Activated CD4-positive, alpha-beta T cell treated with anti-CD3 and anti-CD28 coated beads for 36 hours (primary cell): ENCODE measurements around the gene DCC. TPM values are rescaled to one million over a fixed set of nuclear protein-coding genes. Genes with fewer than 3 reads are reported as not detected.

Experiments
- ATAC-seq: fragments of 200-7000 bp; cut with Tn5 transposase; one replicate; pipeline ENCODE4 v1.10.0; 2021; ENCODE audit warnings: mild to moderate bottlenecking, moderate library complexity
- CTCF ChIA-PET: fragments of 350-600 bp; sonication (Branson Sonifier 250); formaldehyde crosslinking; loops from one replicate; lab custom pipeline; 2021; ENCODE audit warnings: antibody characterized with exemption; lab: Charles Lee
- POLR2A ChIA-PET: fragments of 350-600 bp; sonication (Branson Sonifier 250); formaldehyde crosslinking; loops from one replicate; lab custom pipeline; 2021; ENCODE audit warnings: antibody characterized with exemption, inconsistent platforms; lab: Charles Lee
- DNase-seq: peaks from one replicate; pipeline ENCODE4 v3.0.0-alpha.2; 2020
- H3K27ac Mint-ChIP-seq: one replicate; pipeline ENCODE4 v1.8.0; 2021; ENCODE audit warnings: mixed read lengths
- H3K27me3 Mint-ChIP-seq: one replicate; pipeline ENCODE4 v1.8.0; 2021; ENCODE audit warnings: mixed read lengths
- H3K36me3 Mint-ChIP-seq: one replicate; pipeline ENCODE4 v1.8.0; 2021; ENCODE audit warnings: low read depth, mixed read lengths
- H3K4me1 Mint-ChIP-seq: one replicate; pipeline ENCODE4 v1.8.0; 2021; ENCODE audit warnings: mixed read lengths
- H3K4me3 Mint-ChIP-seq: one replicate; pipeline ENCODE4 v1.8.0; 2021; ENCODE audit warnings: mild to moderate bottlenecking, moderate library complexity, mixed read lengths
- H3K9me3 Mint-ChIP-seq: one replicate; pipeline ENCODE4 v1.8.0; 2021; ENCODE audit warnings: low read depth, mixed read lengths
- intact Hi-C, 2 experiments: fragments of 100-400 bp; cut with DNase I in 1 of 2; cut with micrococcal nuclease in 1 of 2; formaldehyde crosslinking; loops; one replicate each; pipeline versions ENCODE4 v1.14.2 to v1.15.1; 2022 to 2024; cut with DNase I, micrococcal nuclease
- total RNA-seq, 2 experiments: library from RNA; stranded (reverse); gene quantifications; one replicate each; pipeline ENCODE4 v1.2.3, GENCODE V29; 2021

Gene DCC
- total RNA-seq, 2 experiments from 2014 or later = not detected

GRCh38 chr18:52657043-52657805 is 317.2 kb downstream of the DCC start:
- Mint-ChIP-seq H3K27me3 (no peaks in the 10 kb centered on the region), H3K36me3 (no peaks in the 10 kb centered on the region), H3K4me3 (no peak overlapping the region), H3K4me1 (no peaks in the 10 kb centered on the region), H3K9me3 (peaks cover 2% of the 10 kb centered on the region), H3K27ac (no peak overlapping the region)
- ATAC-seq = no peak
- intact Hi-C loops = no loop called here
- no peak for DNase-seq
- POLR2A ChIA-PET = no interaction called here
- CTCF ChIA-PET = no interaction called here

- Mint-ChIP-seq H3K36me3 (no peaks in the 10 kb centered on the region), H3K27ac (no peak overlapping the region), H3K27me3 (no peaks in the 10 kb centered on the region), H3K4me3 (no peak overlapping the region), H3K4me1 (no peaks in the 10 kb centered on the region), H3K9me3 (peaks cover 2% of the 10 kb centered on the region)
- intact Hi-C loops = no loop called here
- DNase-seq (no peak), ATAC-seq (no peak)
- ChIA-PET POLR2A (no interaction called here), CTCF (no interaction called here)
Observed at GRCh38 chr18:52667463-52668065, 327.6 kb downstream of the DCC start.

GRCh38 chr18:52670896-52671295 is 330.9 kb downstream of the DCC start:
- DNase-seq (no peak), ATAC-seq (no peak)
- intact Hi-C loops = no loop called here
- Mint-ChIP-seq H3K4me1 (no peaks in the 10 kb centered on the region), H3K36me3 (no peaks in the 10 kb centered on the region), H3K27ac (no peak overlapping the region), H3K27me3 (no peaks in the 10 kb centered on the region), H3K9me3 (no peaks in the 10 kb centered on the region), H3K4me3 (no peak overlapping the region)
- CTCF ChIA-PET = interaction anchor here (0.6 kb wide), 1 partner anchor 1050 kb away, joined by 3 read pairs; no protein-coding TSS in a partner anchor
- POLR2A ChIA-PET = no interaction called here

GRCh38 chr18:52678034-52678433 is 338.0 kb downstream of the DCC start:
- Mint-ChIP-seq H3K4me3 (no peak overlapping the region), H3K9me3 (no peaks in the 10 kb centered on the region), H3K4me1 (no peaks in the 10 kb centered on the region), H3K36me3 (no peaks in the 10 kb centered on the region), H3K27me3 (no peaks in the 10 kb centered on the region), H3K27ac (no peak overlapping the region)
- ATAC-seq = no peak
- no peak for DNase-seq
- ChIA-PET POLR2A (no interaction called here), CTCF (no interaction called here)
- intact Hi-C loops = no loop called here

GRCh38 chr18:52678551-52678950 is 338.6 kb downstream of the DCC start:
- Mint-ChIP-seq H3K4me1 (no peaks in the 10 kb centered on the region), H3K36me3 (no peaks in the 10 kb centered on the region), H3K4me3 (no peak overlapping the region), H3K27ac (no peak overlapping the region), H3K27me3 (no peaks in the 10 kb centered on the region), H3K9me3 (no peaks in the 10 kb centered on the region)
- ATAC-seq = no peak
- intact Hi-C loops = no loop called here
- POLR2A ChIA-PET = no interaction called here
- CTCF ChIA-PET = interaction anchor here (0.7 kb wide), 1 partner anchor 38 kb away, joined by 3 read pairs; no protein-coding TSS in a partner anchor
- no peak for DNase-seq

GRCh38 chr18:52679354-52679753 is 339.4 kb downstream of the DCC start:
- no peaks in the 10 kb centered on the region for H3K27me3 Mint-ChIP-seq
- ATAC-seq = no peak
- H3K9me3 Mint-ChIP-seq = no peaks in the 10 kb centered on the region
- H3K4me1 Mint-ChIP-seq = no peaks in the 10 kb centered on the region
- DNase-seq = no peak
- no peak overlapping the region for H3K27ac Mint-ChIP-seq
- CTCF ChIA-PET = interaction anchor here (0.7 kb wide), 1 partner anchor 37 kb away, joined by 3 read pairs; no protein-coding TSS in a partner anchor
- intact Hi-C loops = no loop called here
- POLR2A ChIA-PET = no interaction called here
- no peak overlapping the region for H3K4me3 Mint-ChIP-seq
- H3K36me3 Mint-ChIP-seq = no peaks in the 10 kb centered on the region

- Mint-ChIP-seq H3K4me1 (no peaks in the 10 kb centered on the region), H3K27ac (no peak overlapping the region), H3K4me3 (no peak overlapping the region), H3K9me3 (peaks cover 4% of the 10 kb centered on the region), H3K27me3 (no peaks in the 10 kb centered on the region), H3K36me3 (no peaks in the 10 kb centered on the region)
- intact Hi-C loops = no loop called here
- POLR2A ChIA-PET = no interaction called here
- DNase-seq (no peak), ATAC-seq (no peak)
- CTCF ChIA-PET = no interaction called here
Observed at GRCh38 chr18:52682260-52682659, 342.3 kb downstream of the DCC start.

GRCh38 chr18:52685316-52685715 is 345.3 kb downstream of the DCC start:
- intact Hi-C loops = no loop called here

GRCh38 chr18:52691841-52692240 is 351.8 kb downstream of the DCC start:
- ATAC-seq (no peak), DNase-seq (no peak)
- no peaks in the 10 kb centered on the region for H3K36me3 Mint-ChIP-seq
- no peaks in the 10 kb centered on the region for H3K4me1 Mint-ChIP-seq
- CTCF ChIA-PET = no interaction called here
- intact Hi-C loops = no loop called here
- peaks cover 2% of the 10 kb centered on the region for H3K9me3 Mint-ChIP-seq
- H3K27me3 Mint-ChIP-seq = peaks cover 2% of the 10 kb centered on the region
- no peak overlapping the region for H3K27ac Mint-ChIP-seq
- no peak overlapping the region for H3K4me3 Mint-ChIP-seq
- POLR2A ChIA-PET = no interaction called here

More at GRCh38 chr18:52685316-52685715, 345.3 kb downstream of the DCC start:
- Mint-ChIP-seq H3K36me3 (no peaks in the 10 kb centered on the region), H3K4me1 (no peaks in the 10 kb centered on the region), H3K4me3 (no peak overlapping the region), H3K9me3 (peaks cover 4% of the 10 kb centered on the region), H3K27me3 (peaks cover 2% of the 10 kb centered on the region), H3K27ac (no peak overlapping the region)
- DNase-seq = no peak
- ChIA-PET CTCF (interaction anchor here (0.6 kb wide), 1 partner anchor 25 kb away, joined by 3 read pairs; no protein-coding TSS in a partner anchor), POLR2A (no interaction called here)
- ATAC-seq = no peak

- ChIA-PET POLR2A (no interaction called here), CTCF (no interaction called here)
- no peaks in the 10 kb centered on the region for H3K27me3 Mint-ChIP-seq
- no peaks in the 10 kb centered on the region for H3K9me3 Mint-ChIP-seq
- H3K4me1 Mint-ChIP-seq = no peaks in the 10 kb centered on the region
- no peak overlapping the region for H3K4me3 Mint-ChIP-seq
- DNase-seq (peak; percentile 7), ATAC-seq (no peak)
- intact Hi-C loops = no loop called here
- H3K36me3 Mint-ChIP-seq = no peaks in the 10 kb centered on the region
- no peak overlapping the region for H3K27ac Mint-ChIP-seq
Observed at GRCh38 chr18:52694804-52695203, 354.8 kb downstream of the DCC start.

GRCh38 chr18:52700116-52700515 is 360.1 kb downstream of the DCC start:
- Mint-ChIP-seq H3K27ac (no peak overlapping the region), H3K4me3 (no peak overlapping the region), H3K4me1 (no peaks in the 10 kb centered on the region), H3K27me3 (no peaks in the 10 kb centered on the region), H3K36me3 (no peaks in the 10 kb centered on the region), H3K9me3 (peaks cover 5% of the 10 kb centered on the region)
- ChIA-PET POLR2A (no interaction called here), CTCF (no interaction called here)
- no peak for ATAC-seq
- intact Hi-C loops = no loop called here
- DNase-seq = no peak

GRCh38 chr18:52700816-52701215 is 360.8 kb downstream of the DCC start:
- intact Hi-C loops = no loop called here
- Mint-ChIP-seq H3K36me3 (no peaks in the 10 kb centered on the region), H3K27me3 (no peaks in the 10 kb centered on the region), H3K4me3 (no peak overlapping the region), H3K9me3 (peaks cover 5% of the 10 kb centered on the region), H3K27ac (no peak overlapping the region), H3K4me1 (no peaks in the 10 kb centered on the region)
- ATAC-seq (no peak), DNase-seq (no peak)
- POLR2A ChIA-PET = no interaction called here
- CTCF ChIA-PET = no interaction called here
